ENCODE results near the gene ADAMTS4. TPM values are rescaled to one million over a fixed set of nuclear protein-coding genes. Genes with fewer than 3 reads are reported as not detected.
A peak's percentile ranks its signal among the peaks of the same experiment; 100 is the strongest.

ADAMTS4 gene
- total and polyA plus RNA-seq, 2 donors (not counting 1 experiment from before 2014, with no cell fraction given): 0.10 TPM; not detected in 1

DNA sequence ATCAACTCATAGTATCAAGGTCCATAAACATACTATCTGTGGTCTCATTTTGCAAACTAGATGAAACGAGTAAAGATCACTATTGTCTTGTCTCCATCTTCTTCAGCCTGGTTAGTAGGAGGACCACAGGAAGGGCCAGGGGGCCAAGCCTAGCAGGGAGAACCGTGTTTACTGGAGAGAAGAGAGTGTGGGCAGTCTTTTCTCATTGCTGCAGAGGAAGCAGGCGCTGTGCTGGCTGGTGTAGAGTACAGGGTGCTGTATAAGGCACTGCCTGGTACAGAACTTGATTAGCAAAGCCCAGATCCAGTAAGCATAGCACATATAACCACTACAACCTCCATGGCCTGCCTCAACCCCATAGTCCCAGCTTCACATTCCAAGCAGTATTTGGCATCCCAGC, 11.5 kb downstream of the ADAMTS4 start:
- Histone ChIP-seq H3K36me3 (replicated peaks in 1 of 2; ENCODE audit: control extremely low read depth in 1 of 2, control insufficient read depth in 1 of 2, extremely low read depth in 1 of 2, insufficient read depth in 2 of 2, low read length in 1 of 2) (no peaks in the 10 kb centered on the region), H4K20me1 (ENCODE audit: control insufficient read depth, insufficient read depth, low read length, poor library complexity, severe bottlenecking) (no peaks in the 10 kb centered on the region), H3K4me3 (ENCODE audit: control extremely low read depth in 1 of 5, extremely low read depth in 1 of 5, insufficient read depth in 1 of 5, low read depth in 2 of 5, low read length in 4 of 5) (peak overlapping the region in 1 of 5 experiments; percentile 2), H3K27me3 (replicated peaks in 1 of 4; ENCODE audit: control extremely low read depth in 1 of 4, control insufficient read depth in 3 of 4, insufficient read depth in 4 of 4, low read length in 3 of 4) (no peaks in the 10 kb centered on the region), H3K4me1 (ENCODE audit: control insufficient read depth in 2 of 2, insufficient read depth in 2 of 2, low read length in 2 of 2) (peaks cover 66 to 82% of the 10 kb centered on the region in 2 donors), H3K4me2 (replicated peaks; ENCODE audit: low read depth, low read length, poor library complexity, severe bottlenecking) (peak overlapping the region; percentile 70), H3K9ac (ENCODE audit: low read length) (no peak overlapping the region), H3K27ac (ENCODE audit: low read length in 2 of 2) (peak overlapping the region; percentile 86 to 94), H2AFZ (ENCODE audit: insufficient read depth, low read depth, low read length, poor library complexity, severe bottlenecking) (peak overlapping the region; percentile 63), H3K79me2 (ENCODE audit: control insufficient read depth, insufficient read depth, low read length) (peaks cover 20% of the 10 kb centered on the region), H3K9me3 (ENCODE audit: control extremely low read depth in 1 of 3, control insufficient read depth in 2 of 3, insufficient read depth in 1 of 3, low read length in 2 of 3) (no peaks in the 10 kb centered on the region)
- Mint-ChIP-seq H3K9me3 (ENCODE audit: insufficient read depth) (no peaks in the 10 kb centered on the region), H3K27ac (peak overlapping the region; percentile 93), H3K4me3 (peak overlapping the region; percentile 55), H3K4me1 (peaks cover 69% of the 10 kb centered on the region), H3K27me3 (no peaks in the 10 kb centered on the region)
- intact Hi-C loops (cut with micrococcal nuclease): loop anchor here (2.0 to 5.0 kb wide), 2 partner anchors 15 to 35 kb away; partner anchors contain the start of genes NDUFS2 and UFC1
- TF ChIP-seq, protein P1, sequence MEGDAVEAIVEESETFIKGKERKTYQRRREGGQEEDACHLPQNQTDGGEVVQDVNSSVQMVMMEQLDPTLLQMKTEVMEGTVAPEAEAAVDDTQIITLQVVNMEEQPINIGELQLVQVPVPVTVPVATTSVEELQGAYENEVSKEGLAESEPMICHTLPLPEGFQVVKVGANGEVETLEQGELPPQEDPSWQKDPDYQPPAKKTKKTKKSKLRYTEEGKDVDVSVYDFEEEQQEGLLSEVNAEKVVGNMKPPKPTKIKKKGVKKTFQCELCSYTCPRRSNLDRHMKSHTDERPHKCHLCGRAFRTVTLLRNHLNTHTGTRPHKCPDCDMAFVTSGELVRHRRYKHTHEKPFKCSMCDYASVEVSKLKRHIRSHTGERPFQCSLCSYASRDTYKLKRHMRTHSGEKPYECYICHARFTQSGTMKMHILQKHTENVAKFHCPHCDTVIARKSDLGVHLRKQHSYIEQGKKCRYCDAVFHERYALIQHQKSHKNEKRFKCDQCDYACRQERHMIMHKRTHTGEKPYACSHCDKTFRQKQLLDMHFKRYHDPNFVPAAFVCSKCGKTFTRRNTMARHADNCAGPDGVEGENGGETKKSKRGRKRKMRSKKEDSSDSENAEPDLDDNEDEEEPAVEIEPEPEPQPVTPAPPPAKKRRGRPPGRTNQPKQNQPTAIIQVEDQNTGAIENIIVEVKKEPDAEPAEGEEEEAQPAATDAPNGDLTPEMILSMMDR (IDR thresholded peaks at IDR 0.05): no peak
- no peak for TF ChIP-seq EZH2 (IDR thresholded peaks at IDR 0.05; ENCODE audit: borderline replicate concordance, insufficient read depth, low read depth, low read length, poor library complexity, severe bottlenecking)
- POLR2A ChIA-PET: interaction anchor here (1.2 kb wide), 1 partner anchor 15 kb away, joined by 9 read pairs; no protein-coding TSS in a partner anchor
- DNase-seq: no peak
- 0% methylated on average over 1 of the region's 3 CpGs for WGBS (ENCODE audit: insufficient coverage)
- no peak for ATAC-seq (ENCODE audit: low read depth)
- CTCF ChIA-PET: interaction anchor here (1.2 to 1.7 kb wide), 2 partner anchors 21 to 29 kb away, joined by 3 to 6 read pairs; partner anchors contain the start of gene PPOX

GRCh38 chr1:161185732-161186311, 13.0 kb downstream of the ADAMTS4 start:
- peak; percentile 57 for ATAC-seq (ENCODE audit: low read depth)
- no peaks in the 10 kb centered on the region for H3K27me3 ChIP-seq (replicated peaks in 1 of 4; ENCODE audit: control extremely low read depth in 1 of 4, control insufficient read depth in 3 of 4, insufficient read depth in 4 of 4, low read length in 3 of 4)
- ChIA-PET CTCF (interaction anchor here (0.6 to 2.7 kb wide), 12 partner anchors 9 to 197 kb away, joined by 3 to 13 read pairs (median 3); partner anchors contain the start of genes ADAMTS4, NDUFS2, PPOX and TOMM40L), POLR2A (interaction anchor here (0.6 to 1.4 kb wide), 4 partner anchors 10 to 120 kb away, joined by 3 to 4 read pairs (median 4); no protein-coding TSS in a partner anchor)
- peaks cover 74% of the 10 kb centered on the region for H3K4me1 Mint-ChIP-seq
- peaks cover 7% of the 10 kb centered on the region for H3K79me2 ChIP-seq (ENCODE audit: control insufficient read depth, insufficient read depth, low read length)
- whole genome bisulfite sequencing (ENCODE audit: insufficient coverage): no CpG with 5 or more reads among the region's 2 CpGs
- H2AFZ ChIP-seq (ENCODE audit: insufficient read depth, low read depth, low read length, poor library complexity, severe bottlenecking): no peak overlapping the region
- no peaks in the 10 kb centered on the region for H3K9me3 Mint-ChIP-seq (ENCODE audit: insufficient read depth)
- H3K27ac Mint-ChIP-seq: peak overlapping the region; percentile 93
- peak overlapping the region; percentile 70 for H3K4me2 ChIP-seq (replicated peaks; ENCODE audit: low read depth, low read length, poor library complexity, severe bottlenecking)
- DNase-seq: peak; percentile 83
- TF ChIP-seq EZH2 (IDR thresholded peaks at IDR 0.05; ENCODE audit: borderline replicate concordance, insufficient read depth, low read depth, low read length, poor library complexity, severe bottlenecking): no peak
- TF ChIP-seq, protein P1 (IDR thresholded peaks at IDR 0.05): no peak
- H3K36me3 ChIP-seq (replicated peaks in 1 of 2; ENCODE audit: control extremely low read depth in 1 of 2, control insufficient read depth in 1 of 2, extremely low read depth in 1 of 2, insufficient read depth in 2 of 2, low read length in 1 of 2): no peaks in the 10 kb centered on the region
- H3K9ac ChIP-seq (ENCODE audit: low read length): peak overlapping the region; percentile 55
- peak overlapping the region; percentile 71 for H3K4me3 Mint-ChIP-seq
- peak overlapping the region; percentile 12 to 63 (median 33) for H3K4me3 ChIP-seq (ENCODE audit: control extremely low read depth in 1 of 5, extremely low read depth in 1 of 5, insufficient read depth in 1 of 5, low read depth in 2 of 5, low read length in 4 of 5)
- H3K27me3 Mint-ChIP-seq: no peaks in the 10 kb centered on the region
- H4K20me1 ChIP-seq (ENCODE audit: control insufficient read depth, insufficient read depth, low read length, poor library complexity, severe bottlenecking): no peaks in the 10 kb centered on the region
- intact Hi-C loops (cut with micrococcal nuclease): loop anchor here (1.0 to 5.0 kb wide), 5 partner anchors 9 to 128 kb away; partner anchors contain the start of genes B4GALT3, DEDD, NDUFS2 and SDHC
- H3K4me1 ChIP-seq (ENCODE audit: control insufficient read depth in 2 of 2, insufficient read depth in 2 of 2, low read length in 2 of 2): peaks cover 73 to 88% of the 10 kb centered on the region in 2 donors
- no peaks in the 10 kb centered on the region for H3K9me3 ChIP-seq (ENCODE audit: control extremely low read depth in 1 of 3, control insufficient read depth in 2 of 3, insufficient read depth in 1 of 3, low read length in 2 of 3)
- peak overlapping the region; percentile 86 to 94 for H3K27ac ChIP-seq (ENCODE audit: low read length in 2 of 2)

Data from B cell (primary cell).